CD8-positive, alpha-beta memory T cell (primary cell): ENCODE data around the gene CCNL1. TPM values are rescaled to one million over a fixed set of nuclear protein-coding genes. Genes with fewer than 3 reads are reported as not detected.

Experiments
- CTCF ChIA-PET: fragments of 350-600 bp; sonication (Branson Sonifier 250); formaldehyde crosslinking; loops from one replicate; lab custom pipeline; 2021; ENCODE audit warnings: antibody characterized with exemption; lab: Charles Lee
- POLR2A ChIA-PET: fragments of 350-600 bp; sonication (Branson Sonifier 250); formaldehyde crosslinking; loops from one replicate; lab custom pipeline; 2021; ENCODE audit warnings: antibody characterized with exemption; lab: Charles Lee
- DNase-seq, 5 donors: peaks; one replicate each; pipeline versions ENCODE4 v3.0.0 to v3.0.0-alpha.2; 2020 to 2022; ENCODE audit warnings: mixed read lengths in 1 of 5
- H3K27ac ChIP-seq: one replicate; pipeline ENCODE4 v1.7.0; 2013; ENCODE audit warnings: low read depth, mild to moderate bottlenecking, low read length, moderate library complexity
- H3K27me3 ChIP-seq: 2 replicates; pipeline ENCODE4 v1.7.0; 2013; ENCODE audit warnings: low read length, mild to moderate bottlenecking; ENCODE audit not compliant: insufficient read depth, poor library complexity, severe bottlenecking
- H3K36me3 ChIP-seq: 2 replicates; pipeline ENCODE4 v1.7.0; 2013; ENCODE audit warnings: mild to moderate bottlenecking, low read length, moderate library complexity; ENCODE audit not compliant: insufficient read depth
- H3K4me1 ChIP-seq: 2 replicates; pipeline ENCODE4 v1.7.0; 2013; ENCODE audit warnings: mild to moderate bottlenecking, low read length, moderate library complexity; ENCODE audit not compliant: insufficient read depth
- H3K4me3 ChIP-seq: 2 replicates; pipeline ENCODE4 v1.7.0; 2013; ENCODE audit warnings: mild to moderate bottlenecking, low read length
- H3K9me3 ChIP-seq: 2 replicates; pipeline ENCODE4 v1.7.0; 2013; ENCODE audit warnings: mild to moderate bottlenecking, low read length
- H3K27ac Mint-ChIP-seq, 8 donors: one replicate each; pipeline ENCODE4 v1.8.0; 2020 to 2021; ENCODE audit warnings: mixed read lengths in 8 of 8, mild to moderate bottlenecking in 6 of 8, inconsistent platforms in 3 of 8, moderate library complexity in 3 of 8
- H3K27me3 Mint-ChIP-seq, 2 donors: one replicate each; pipeline ENCODE4 v1.8.0; 2020 to 2021; ENCODE audit warnings: mixed read lengths in 2 of 2, mild to moderate bottlenecking in 1 of 2, moderate library complexity in 1 of 2
- H3K36me3 Mint-ChIP-seq, 3 donors: one replicate each; pipeline ENCODE4 v1.8.0; 2020 to 2021; ENCODE audit warnings: mixed read lengths in 3 of 3, inconsistent platforms in 1 of 3, mild to moderate bottlenecking in 1 of 3
- H3K4me1 Mint-ChIP-seq, 3 donors: one replicate each; pipeline ENCODE4 v1.8.0; 2020 to 2021; ENCODE audit warnings: mixed read lengths in 3 of 3, inconsistent platforms in 1 of 3, mild to moderate bottlenecking in 1 of 3
- H3K4me3 Mint-ChIP-seq, 7 donors: one replicate each; pipeline ENCODE4 v1.8.0; 2020 to 2021; ENCODE audit warnings: mixed read lengths in 7 of 7, mild to moderate bottlenecking in 6 of 7, moderate library complexity in 4 of 7, inconsistent platforms in 2 of 7
- H3K9me3 Mint-ChIP-seq, 5 donors: one replicate each; pipeline ENCODE4 v1.8.0; 2020 to 2022; ENCODE audit warnings: mixed read lengths in 5 of 5, mild to moderate bottlenecking in 3 of 5, moderate library complexity in 2 of 5, inconsistent platforms in 1 of 5
- polyA plus RNA-seq: library from polyadenylated mRNA; unstranded; fragments of 300-500 nt; fragmentation: Illumina TruSeq; gene quantifications from one replicate; pipeline ENCODE4 v1.2.3, GENCODE V29; 2021
- total RNA-seq, 2 experiments: library from RNA; stranded (reverse); gene quantifications; one replicate each; pipeline ENCODE4 v1.2.3, GENCODE V29; 2021

Gene CCNL1
- total and polyA plus RNA-seq, 3 experiments from 2014 or later = 62.1 to 126 (median 125) TPM

DNA sequence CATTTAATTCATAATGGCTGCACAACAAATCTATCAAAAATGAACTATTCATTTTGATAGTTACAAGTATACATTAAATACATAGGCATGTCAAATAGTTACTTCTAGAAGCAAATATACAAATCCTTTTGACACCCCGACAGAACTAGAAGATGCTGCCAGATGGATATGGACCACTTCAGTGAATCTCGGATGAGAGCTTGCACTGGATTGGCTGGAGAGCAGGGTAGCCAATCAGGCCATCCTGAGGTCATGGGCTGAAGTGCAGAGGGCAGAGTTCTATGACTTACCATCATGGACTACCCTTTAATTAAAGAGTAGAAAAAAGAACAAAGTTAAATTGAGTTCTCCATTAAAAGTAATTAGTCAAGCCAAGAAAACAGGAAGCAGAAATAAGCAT lies 8.3 kb downstream of the CCNL1 start:
- Mint-ChIP-seq H3K36me3 (peaks cover 24 to 95% (median 44%) of the 10 kb centered on the region in 3 donors), H3K4me3 (no peak overlapping the region), H3K4me1 (peaks cover 56 to 85% (median 74%) of the 10 kb centered on the region in 3 donors), H3K27ac (peak overlapping the region in 7 of 8 donors; percentile 21 to 73 (median 59)), H3K9me3 (no peaks in the 10 kb centered on the region), H3K27me3 (no peaks in the 10 kb centered on the region)
- ChIA-PET POLR2A (no interaction called here), CTCF (interaction anchor here (1.4 kb wide), 1 partner anchor 14 kb away, joined by 5 read pairs; no protein-coding TSS in a partner anchor)
- Histone ChIP-seq H3K9me3 (no peaks in the 10 kb centered on the region), H3K27me3 (no peaks in the 10 kb centered on the region), H3K4me1 (peaks cover 38% of the 10 kb centered on the region), H3K36me3 (peaks cover 94% of the 10 kb centered on the region), H3K27ac (no peak overlapping the region), H3K4me3 (no peak overlapping the region)
- DNase-seq = no peak

GRCh38 chr3:157151151-157151550 lies 8.8 kb downstream of the CCNL1 start:
- H3K27ac ChIP-seq = no peak overlapping the region
- no peaks in the 10 kb centered on the region for H3K9me3 ChIP-seq
- ChIA-PET POLR2A (interaction anchor here (1.2 kb wide), 1 partner anchor 24 kb away, joined by 5 read pairs; no protein-coding TSS in a partner anchor), CTCF (interaction anchor here (1.3 to 3.5 kb wide), 2 partner anchors 13 to 70 kb away, joined by 3 to 25 read pairs; no protein-coding TSS in a partner anchor)
- DNase-seq = no peak
- H3K36me3 ChIP-seq = peaks cover 94% of the 10 kb centered on the region
- Mint-ChIP-seq H3K4me1 (peaks cover 53 to 82% (median 71%) of the 10 kb centered on the region in 3 donors), H3K36me3 (peaks cover 19 to 94% (median 41%) of the 10 kb centered on the region in 3 donors), H3K4me3 (no peak overlapping the region), H3K9me3 (no peaks in the 10 kb centered on the region), H3K27me3 (no peaks in the 10 kb centered on the region), H3K27ac (peak overlapping the region in 3 of 8 donors; percentile 38 to 60 (median 50))
- peaks cover 33% of the 10 kb centered on the region for H3K4me1 ChIP-seq
- no peaks in the 10 kb centered on the region for H3K27me3 ChIP-seq
- H3K4me3 ChIP-seq = no peak overlapping the region

DNA sequence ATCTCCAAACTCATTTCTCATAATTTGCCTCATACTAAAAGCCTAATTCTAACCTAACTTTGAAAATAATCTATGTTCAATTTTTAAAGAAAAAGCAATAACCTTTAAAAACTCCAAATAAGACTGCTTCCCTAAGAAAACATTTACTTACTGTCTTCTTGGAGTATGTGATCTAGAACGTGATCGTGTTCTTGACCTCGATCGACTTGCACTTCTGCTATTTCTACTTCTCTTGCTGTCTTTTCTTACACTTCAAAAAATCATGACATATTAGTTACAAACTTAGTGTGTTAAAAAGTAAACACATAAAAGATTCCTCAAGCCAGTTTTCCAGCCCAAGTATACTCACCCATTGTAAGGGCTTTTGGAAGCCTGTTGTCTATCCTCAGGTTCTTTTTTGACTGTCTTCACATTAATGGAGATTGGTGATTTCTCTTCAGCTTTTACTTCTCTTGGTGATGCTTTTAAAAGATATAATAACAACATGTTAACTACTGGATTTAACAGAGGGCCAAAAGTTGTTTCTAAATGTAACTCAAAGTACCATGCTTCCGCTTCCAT lies 10.7 kb downstream of the CCNL1 start:
- H3K4me1 ChIP-seq = peaks cover 14% of the 10 kb centered on the region
- no peaks in the 10 kb centered on the region for H3K9me3 ChIP-seq
- H3K4me1 Mint-ChIP-seq = peaks cover 36 to 72% (median 60%) of the 10 kb centered on the region in 3 donors
- peaks cover 19 to 94% (median 42%) of the 10 kb centered on the region in 3 donors for H3K36me3 Mint-ChIP-seq
- H3K27ac ChIP-seq = no peak overlapping the region
- peaks cover 88% of the 10 kb centered on the region for H3K36me3 ChIP-seq
- ChIA-PET POLR2A (interaction anchor here (0.8 kb wide), 1 partner anchor 11 kb away, joined by 4 read pairs; the partner anchor contains the start of gene CCNL1), CTCF (interaction anchor here (0.7 to 3.5 kb wide), 3 partner anchors 11 to 67 kb away, joined by 3 to 25 read pairs (median 3); no protein-coding TSS in a partner anchor)
- H3K27me3 Mint-ChIP-seq = no peaks in the 10 kb centered on the region
- no peaks in the 10 kb centered on the region for H3K27me3 ChIP-seq
- no peak overlapping the region for H3K4me3 Mint-ChIP-seq
- no peaks in the 10 kb centered on the region for H3K9me3 Mint-ChIP-seq
- peak overlapping the region in 7 of 8 donors; percentile 4 to 73 (median 32) for H3K27ac Mint-ChIP-seq
- no peak overlapping the region for H3K4me3 ChIP-seq
- no peak for DNase-seq

DNA sequence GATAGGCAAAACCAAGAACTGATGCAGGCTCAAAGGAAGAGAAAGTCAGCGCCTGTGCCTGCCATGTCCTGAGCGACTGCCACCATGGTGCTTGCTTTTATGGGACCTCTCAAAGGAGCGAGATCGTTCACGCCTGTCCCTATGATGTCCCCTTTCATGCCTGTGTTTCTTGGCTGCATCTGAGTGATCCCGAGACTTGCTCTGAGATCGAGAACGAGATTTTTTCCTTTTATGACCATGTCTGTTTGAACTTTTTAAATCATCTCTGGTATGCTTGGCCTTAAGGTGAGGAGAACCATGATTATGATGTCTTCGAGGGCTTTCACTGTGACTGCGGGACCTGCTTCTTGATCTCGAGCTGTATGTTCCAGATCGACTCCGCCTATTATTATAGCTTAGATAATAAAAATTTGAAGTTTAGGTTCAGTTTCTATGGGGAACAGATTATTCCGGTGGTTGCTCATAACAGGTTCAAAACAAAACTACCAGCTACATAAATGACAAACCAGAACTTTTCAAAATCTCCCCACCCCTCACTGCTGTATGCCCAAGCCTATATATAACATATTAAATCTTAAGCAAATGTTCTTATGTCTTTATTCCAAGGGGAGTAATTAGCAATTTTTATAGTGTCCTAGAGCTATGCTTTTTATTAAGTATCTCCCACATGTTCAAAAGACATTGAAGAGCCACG lies 11.6 kb downstream of the CCNL1 start:
- peaks cover 5% of the 10 kb centered on the region for H3K4me1 ChIP-seq
- H3K9me3 ChIP-seq = no peaks in the 10 kb centered on the region
- Mint-ChIP-seq H3K4me1 (peaks cover 30 to 63% (median 52%) of the 10 kb centered on the region in 3 donors), H3K36me3 (peaks cover 19 to 95% (median 40%) of the 10 kb centered on the region in 3 donors), H3K27me3 (no peaks in the 10 kb centered on the region), H3K4me3 (no peak overlapping the region), H3K9me3 (no peaks in the 10 kb centered on the region), H3K27ac (peak overlapping the region; percentile 21 to 78 (median 62))
- H3K4me3 ChIP-seq = no peak overlapping the region
- peaks cover 82% of the 10 kb centered on the region for H3K36me3 ChIP-seq
- H3K27ac ChIP-seq = no peak overlapping the region
- ChIA-PET CTCF (interaction anchor here (0.6 to 3.5 kb wide), 4 partner anchors 11 to 473 kb away, joined by 3 to 25 read pairs (median 3); no protein-coding TSS in a partner anchor), POLR2A (interaction anchor here (0.6 kb wide), 1 partner anchor 12 kb away, joined by 4 read pairs; the partner anchor contains the start of gene CCNL1)
- DNase-seq = no peak
- no peaks in the 10 kb centered on the region for H3K27me3 ChIP-seq

- Histone ChIP-seq H3K27ac (no peak overlapping the region), H3K9me3 (no peaks in the 10 kb centered on the region), H3K4me1 (no peaks in the 10 kb centered on the region), H3K27me3 (no peaks in the 10 kb centered on the region), H3K36me3 (peaks cover 73% of the 10 kb centered on the region), H3K4me3 (no peak overlapping the region)
- Mint-ChIP-seq H3K9me3 (no peaks in the 10 kb centered on the region), H3K36me3 (peaks cover 19 to 94% (median 38%) of the 10 kb centered on the region in 3 donors), H3K4me3 (no peak overlapping the region), H3K27ac (peak overlapping the region in 6 of 8 donors; percentile 2 to 80 (median 32)), H3K27me3 (no peaks in the 10 kb centered on the region), H3K4me1 (peaks cover 26 to 54% (median 48%) of the 10 kb centered on the region in 3 donors)
- no peak for DNase-seq
- POLR2A ChIA-PET = interaction anchor here (1.0 to 1.4 kb wide), 2 partner anchors 27 to 459 kb away, joined by 3 to 4 read pairs; no protein-coding TSS in a partner anchor
- CTCF ChIA-PET = interaction anchor here (0.9 kb wide), 1 partner anchor 10 kb away, joined by 4 read pairs; no protein-coding TSS in a partner anchor
These were observed 12.7 kb downstream of the CCNL1 start for GRCh38 chr3:157147099-157147803.

DNA sequence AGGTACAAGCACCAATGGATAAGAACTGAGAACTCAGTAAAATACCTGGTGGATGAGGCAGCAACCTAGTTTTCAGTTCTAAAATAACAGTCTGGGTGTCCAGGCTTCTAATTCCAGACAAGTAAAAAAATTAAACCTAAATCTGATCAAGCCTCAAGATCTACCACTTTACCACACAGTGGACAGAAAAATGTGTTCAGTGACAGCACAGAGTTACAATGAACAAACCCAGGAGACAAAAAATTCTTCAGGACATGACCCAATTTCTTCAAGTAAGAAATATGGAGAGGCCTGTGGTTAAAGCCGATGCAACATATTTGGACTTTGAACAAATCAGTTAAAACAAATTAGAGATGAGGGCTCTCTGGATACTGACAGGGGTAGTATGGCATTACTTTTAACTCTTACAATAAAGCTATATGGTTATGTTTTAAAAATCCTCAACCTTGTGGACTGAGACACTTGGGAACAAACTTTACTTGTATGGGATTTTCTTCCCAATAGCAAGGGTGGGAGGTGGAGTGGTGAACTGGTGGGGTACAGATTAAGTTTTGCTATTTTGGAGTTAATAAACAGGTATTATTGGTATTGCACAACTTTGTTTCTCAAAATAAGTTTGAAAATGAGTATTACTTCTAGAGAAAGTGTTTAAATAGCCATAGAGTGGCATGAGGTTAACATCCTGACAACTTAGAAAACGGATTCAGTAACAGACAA lies 14.2 kb downstream of the CCNL1 start:
- POLR2A ChIA-PET = interaction anchor here (1.4 kb wide), 1 partner anchor 14 kb away, joined by 4 read pairs; the partner anchor contains the start of gene CCNL1

DNA sequence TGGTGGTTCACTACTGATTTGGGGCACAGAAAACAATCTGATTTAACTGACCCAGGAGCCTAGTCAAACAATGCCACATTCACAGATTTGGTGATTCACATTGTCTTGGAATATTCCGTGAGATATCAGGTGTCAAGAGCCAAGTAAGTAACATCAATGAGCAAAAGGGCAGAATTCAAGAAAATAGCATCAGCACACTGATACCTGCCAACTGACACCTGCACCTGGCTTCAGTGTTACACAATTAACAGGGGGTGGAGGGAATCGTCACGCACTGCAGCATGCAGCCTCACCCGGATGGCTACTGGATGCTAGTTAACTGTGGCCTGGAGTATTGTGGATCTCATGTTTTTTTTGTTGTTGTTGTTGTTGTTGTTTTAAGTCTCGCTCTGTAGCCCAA lies 17.6 kb downstream of the CCNL1 start:
- H3K36me3 Mint-ChIP-seq = peaks cover 0 to 77% (median 18%) of the 10 kb centered on the region in 3 donors
- CTCF ChIA-PET = interaction anchor here (1.0 to 1.3 kb wide), 2 partner anchors 8 to 53 kb away, joined by 3 read pairs; no protein-coding TSS in a partner anchor
- POLR2A ChIA-PET = no interaction called here

More for the DNA sequence above, 14.2 kb downstream of the CCNL1 start:
- no peaks in the 10 kb centered on the region for H3K9me3 ChIP-seq
- peaks cover 58% of the 10 kb centered on the region for H3K36me3 ChIP-seq
- H3K27ac Mint-ChIP-seq = peak overlapping the region; percentile 30 to 85 (median 66)
- CTCF ChIA-PET = no interaction called here
- peaks cover 14 to 90% (median 32%) of the 10 kb centered on the region in 3 donors for H3K36me3 Mint-ChIP-seq
- no peaks in the 10 kb centered on the region for H3K9me3 Mint-ChIP-seq
- H3K27ac ChIP-seq = no peak overlapping the region
- H3K4me3 Mint-ChIP-seq = peak overlapping the region in 2 of 7 donors; percentile 8 to 20
- H3K4me1 ChIP-seq = no peaks in the 10 kb centered on the region
- no peak overlapping the region for H3K4me3 ChIP-seq
- DNase-seq = no peak
- no peaks in the 10 kb centered on the region for H3K27me3 Mint-ChIP-seq
- H3K27me3 ChIP-seq = no peaks in the 10 kb centered on the region
- H3K4me1 Mint-ChIP-seq = peaks cover 19 to 39% (median 37%) of the 10 kb centered on the region in 3 donors

More for the DNA sequence above, 17.6 kb downstream of the CCNL1 start:
- Histone ChIP-seq H3K9me3 (no peaks in the 10 kb centered on the region), H3K4me1 (peaks cover 3% of the 10 kb centered on the region), H3K27ac (no peak overlapping the region), H3K36me3 (peaks cover 29% of the 10 kb centered on the region), H3K4me3 (no peak overlapping the region), H3K27me3 (no peaks in the 10 kb centered on the region)
- Mint-ChIP-seq H3K4me3 (no peak overlapping the region), H3K27ac (peak overlapping the region in 3 of 8 donors; percentile 5 to 91 (median 71)), H3K27me3 (no peaks in the 10 kb centered on the region), H3K9me3 (no peaks in the 10 kb centered on the region), H3K4me1 (peaks cover 8 to 22% (median 19%) of the 10 kb centered on the region in 3 donors)
- no peak for DNase-seq
